GM21737 (cell line): ENCODE data around the gene HGFAC.

Experiments
- ATAC-seq: cut with Tn5 transposase; IDR thresholded peaks from one replicate; pipeline ENCODE4 v1.9.1; 2021; ENCODE audit warnings: mild to moderate bottlenecking, moderate library complexity; ENCODE audit not compliant: unreplicated experiment

The HGFAC gene

DNA sequence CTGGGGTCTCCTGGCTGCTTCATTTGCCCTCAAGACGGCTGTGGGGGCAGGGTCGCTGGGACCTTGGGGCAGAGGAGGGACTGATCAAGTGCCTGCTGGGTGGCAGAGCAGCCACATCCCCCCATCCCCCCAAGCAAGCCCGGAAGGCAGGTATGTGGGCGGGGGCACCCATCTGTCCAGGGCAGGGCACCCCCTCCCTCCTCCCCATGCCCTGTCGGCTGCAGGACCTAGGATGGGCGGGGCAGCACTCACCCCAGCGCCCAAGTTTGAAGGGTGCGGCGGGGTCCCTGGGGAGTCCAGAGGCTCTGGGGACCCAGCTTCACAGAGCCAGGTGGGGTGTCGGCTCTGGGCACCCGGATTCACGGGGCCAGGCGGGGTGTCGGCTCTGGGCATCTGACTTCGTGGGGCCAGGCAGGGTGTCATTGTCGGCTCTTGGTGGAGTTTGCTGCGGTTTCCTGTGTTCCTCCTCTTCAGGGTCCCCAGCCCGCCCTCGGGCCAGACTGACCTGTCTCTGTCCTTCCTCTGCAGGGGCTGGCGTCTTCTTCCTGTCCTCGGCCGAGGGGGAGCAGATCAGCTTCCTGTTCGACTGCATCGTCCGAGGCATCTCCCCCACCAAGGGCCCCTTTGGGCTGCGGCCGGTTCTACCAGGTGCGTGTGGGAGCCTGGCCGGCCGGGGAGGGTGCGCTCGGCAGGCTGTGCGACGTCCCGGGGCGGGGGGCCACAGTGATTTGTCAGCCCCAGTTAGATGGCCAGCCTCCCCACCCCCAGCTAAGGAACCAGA lies 43.4 kb downstream of the HGFAC start:
- no peak for ATAC-seq

DNA sequence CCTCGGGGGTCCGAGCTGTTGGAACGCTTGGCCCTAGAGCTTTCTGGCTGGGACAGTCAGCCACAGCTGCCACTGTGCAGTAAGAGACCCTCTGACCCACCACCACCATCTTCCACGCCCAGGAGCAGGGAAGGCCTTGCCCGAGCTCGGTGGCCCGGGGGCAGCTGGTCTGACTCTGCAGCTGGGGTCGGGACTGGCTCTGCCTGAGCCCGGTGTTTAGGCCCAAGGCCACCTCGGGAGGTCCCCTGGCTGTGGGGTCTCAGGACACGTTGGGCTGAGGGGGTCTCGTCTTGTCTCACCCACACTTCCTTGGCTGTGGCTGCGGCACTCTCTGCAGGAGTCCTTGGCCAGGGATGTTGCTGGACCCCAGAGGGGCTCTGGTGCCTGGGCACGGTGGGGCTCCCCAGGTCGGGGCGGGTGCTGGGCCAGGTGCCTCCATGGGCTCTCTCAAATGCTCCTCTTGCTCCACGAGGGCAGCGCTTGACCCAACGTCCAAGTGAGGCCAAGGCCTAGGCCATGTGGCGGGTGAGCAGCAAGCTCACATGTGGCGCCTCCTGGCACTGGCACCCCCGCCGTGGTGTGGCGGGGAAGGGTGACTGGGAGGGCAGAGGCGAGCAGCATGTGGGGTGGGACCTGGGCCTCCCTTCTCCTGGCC lies 44.2 kb downstream of the HGFAC start:
- ATAC-seq, result no peak

DNA sequence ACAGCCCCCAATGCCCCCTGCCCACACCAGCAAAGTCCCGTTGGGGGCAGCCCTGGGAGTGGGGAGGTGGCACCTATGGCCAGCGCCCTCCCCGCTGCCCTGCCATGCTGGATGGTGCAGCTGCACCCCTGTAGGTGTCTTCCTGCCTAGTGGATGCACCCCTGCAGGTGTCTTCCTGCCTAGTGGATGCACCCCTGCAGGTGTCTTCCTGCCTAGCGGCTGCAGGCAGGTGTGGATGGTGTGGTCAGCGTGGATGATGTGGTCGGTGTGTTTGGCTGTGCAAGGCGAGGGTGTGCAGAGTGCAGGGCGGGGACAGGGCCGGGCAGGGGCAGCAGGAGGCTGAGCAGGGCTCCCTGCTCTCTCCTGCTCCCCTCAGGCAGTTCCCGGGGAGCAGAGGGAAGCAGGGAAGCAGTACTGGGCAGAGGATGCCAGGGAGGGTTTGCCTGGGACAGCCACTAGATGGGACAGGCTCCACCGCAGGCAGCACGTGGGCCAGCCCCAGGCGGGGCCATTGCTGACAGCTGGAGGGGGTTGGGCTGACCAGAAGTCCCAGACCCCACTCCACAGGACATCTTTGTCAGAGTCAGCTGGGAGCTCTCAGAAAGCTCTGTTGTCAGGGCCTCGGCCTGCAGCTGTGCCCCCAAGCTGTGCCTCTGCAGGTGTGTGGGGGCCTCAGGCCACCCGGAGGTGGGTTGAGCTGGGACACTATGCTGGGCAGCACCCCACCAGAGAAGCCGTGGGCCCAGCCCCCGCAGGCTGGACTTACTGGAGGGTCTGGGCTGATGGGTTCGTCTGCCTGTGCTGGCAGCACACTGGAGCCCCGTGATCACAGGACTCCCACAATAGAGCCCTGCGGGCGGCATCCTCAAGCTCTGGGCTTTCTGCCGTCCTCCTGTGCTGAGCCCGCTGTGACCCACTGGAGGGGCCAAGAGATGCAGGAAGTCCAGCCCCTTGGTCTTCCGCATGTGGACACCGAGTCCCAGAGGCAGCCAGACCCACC lies 45.1 kb downstream of the HGFAC start:
- ATAC-seq, result no peak

DNA sequence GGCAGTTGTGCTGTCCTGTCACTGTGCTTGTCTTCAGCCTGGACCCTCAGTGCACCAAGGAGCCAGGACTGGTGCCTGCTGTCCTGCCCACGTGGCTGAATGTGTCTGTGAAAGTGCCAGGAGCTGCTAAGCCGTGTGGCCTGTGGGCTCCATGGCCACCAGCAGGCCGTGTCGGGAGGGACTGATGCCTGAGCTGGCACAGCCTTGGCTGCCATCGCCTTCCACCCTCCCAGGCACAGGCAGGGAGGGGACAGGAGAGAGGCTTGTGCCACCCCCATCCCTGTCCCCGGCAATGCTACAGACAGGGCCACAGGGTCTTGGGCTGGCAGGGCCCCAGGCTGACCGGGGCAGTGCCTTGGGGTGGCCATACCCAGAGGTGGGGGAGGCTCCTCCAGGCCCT lies 46.1 kb downstream of the HGFAC start:
- ATAC-seq, result no peak

DNA sequence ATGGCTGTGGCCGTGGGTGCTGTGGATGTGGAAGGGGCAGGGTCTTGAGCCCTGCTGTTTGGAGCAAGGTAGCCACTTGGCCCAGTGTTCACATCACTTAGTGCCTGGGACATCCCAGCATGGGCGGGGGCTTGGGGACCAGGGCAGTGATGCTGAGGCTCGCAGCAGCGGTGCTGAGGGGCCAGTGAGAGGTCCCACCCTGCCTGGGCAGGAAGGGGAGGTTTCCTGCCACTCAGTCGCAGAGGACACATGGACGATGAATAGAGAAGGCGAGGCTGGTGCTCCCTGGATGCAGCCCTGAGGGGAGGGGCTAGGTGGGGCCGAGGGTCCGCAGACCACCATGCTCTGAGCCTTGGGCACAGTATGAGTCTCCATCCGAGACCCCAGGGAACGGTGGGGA lies 47.1 kb downstream of the HGFAC start:
- ATAC-seq, result no peak

DNA sequence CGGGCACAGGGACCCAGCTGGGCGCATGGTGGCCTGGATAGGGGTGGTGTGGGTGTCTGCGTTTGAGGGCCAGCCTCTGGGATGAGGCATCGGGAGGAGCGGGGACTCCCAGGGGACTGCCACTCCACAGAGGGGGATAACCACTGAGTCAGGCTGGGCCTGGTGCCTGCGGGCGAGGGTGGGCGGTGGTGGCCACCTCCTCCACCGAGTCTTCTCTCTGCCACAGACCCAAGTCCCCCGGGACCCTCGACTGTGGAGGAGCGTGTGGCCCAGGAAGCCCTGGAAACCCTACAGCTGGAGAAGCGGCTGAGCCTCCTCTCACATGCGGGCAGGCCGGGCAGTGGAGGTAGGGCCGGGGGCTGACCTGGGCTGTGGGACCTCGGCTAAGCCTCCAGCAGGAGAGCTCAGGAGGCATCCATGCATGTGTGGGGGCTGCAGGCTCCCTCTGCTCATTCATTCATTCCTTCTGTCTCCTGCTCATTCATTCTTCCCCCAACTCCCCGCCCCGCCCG lies 47.7 kb downstream of the HGFAC start:
- ATAC-seq, result no peak

DNA sequence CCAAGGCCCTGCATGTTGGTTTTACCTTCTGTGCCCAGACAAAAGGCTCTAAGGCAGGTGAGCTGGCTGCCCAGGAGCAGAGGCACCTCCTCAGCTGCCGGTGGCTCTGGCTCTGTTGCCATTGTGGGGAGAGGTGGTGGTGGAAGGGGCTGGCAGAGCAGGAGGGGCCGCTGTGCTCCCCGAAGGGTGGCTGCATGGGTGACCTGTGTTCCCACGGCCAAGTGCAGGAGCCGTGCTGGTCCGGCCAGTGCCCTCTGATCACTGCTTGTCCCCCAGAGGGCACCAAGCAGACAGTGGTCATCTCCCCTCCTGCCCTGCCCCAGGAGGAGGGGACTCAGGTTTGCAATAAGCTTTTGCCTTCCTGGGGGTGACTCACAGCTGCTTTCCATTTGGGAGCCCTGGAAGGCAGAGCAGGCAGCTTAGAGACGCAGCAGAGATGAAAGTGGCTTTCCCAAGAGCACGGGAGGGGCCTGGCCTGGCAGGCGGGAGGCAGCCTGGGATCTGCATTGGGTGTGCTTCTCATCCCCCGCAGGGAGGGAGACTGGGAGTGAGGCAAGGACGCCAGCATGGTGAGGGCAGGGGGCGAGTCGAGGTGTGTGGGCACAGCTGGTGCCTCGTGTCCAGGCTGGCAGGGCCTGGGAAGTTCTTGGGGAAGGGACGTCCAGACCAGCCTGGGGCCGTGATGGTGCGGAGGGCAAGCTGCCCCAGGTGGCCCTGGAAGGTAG lies 50.1 kb downstream of the HGFAC start:
- ATAC-seq, result no peak

DNA sequence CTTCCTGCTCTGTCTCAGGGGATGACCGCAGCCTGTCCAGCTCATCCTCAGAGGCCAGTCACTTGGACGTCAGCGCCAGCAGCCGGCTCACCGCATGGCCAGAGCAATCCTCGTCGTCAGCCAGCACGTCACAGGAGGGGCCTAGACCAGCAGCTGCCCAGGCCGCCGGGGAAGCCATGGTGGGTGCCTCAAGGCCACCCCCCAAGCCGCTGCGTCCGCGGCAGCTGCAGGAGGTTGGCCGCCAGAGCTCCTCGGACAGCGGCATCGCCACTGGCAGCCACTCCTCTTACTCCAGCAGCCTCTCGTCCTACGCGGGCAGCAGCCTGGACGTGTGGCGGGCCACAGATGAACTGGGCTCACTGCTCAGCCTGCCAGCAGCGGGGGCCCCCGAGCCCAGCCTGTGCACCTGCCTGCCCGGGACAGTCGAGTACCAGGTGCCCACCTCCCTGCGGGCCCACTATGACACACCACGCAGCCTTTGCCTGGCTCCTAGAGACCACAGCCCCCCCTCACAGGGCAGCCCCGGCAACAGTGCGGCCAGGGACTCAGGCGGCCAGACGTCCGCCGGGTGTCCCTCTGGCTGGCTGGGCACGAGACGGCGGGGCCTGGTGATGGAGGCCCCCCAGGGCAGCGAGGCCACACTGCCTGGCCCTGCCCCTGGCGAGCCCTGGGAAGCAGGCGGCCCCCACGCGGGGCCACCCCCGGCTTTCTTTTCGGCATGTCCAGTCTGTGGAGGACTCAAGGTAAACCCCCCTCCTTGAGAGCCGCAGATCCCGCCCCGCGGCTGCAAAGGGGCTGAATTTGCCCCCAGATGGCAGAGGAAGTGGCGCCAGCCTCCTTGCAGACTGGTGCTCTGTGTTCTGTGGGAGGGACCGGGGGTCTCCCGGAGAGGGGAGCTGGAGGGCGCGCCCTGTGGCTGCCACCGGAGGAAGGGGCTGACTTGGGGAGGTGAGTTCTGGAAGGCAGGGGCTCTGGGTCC lies 51.3 kb downstream of the HGFAC start:
- no peak for ATAC-seq

DNA sequence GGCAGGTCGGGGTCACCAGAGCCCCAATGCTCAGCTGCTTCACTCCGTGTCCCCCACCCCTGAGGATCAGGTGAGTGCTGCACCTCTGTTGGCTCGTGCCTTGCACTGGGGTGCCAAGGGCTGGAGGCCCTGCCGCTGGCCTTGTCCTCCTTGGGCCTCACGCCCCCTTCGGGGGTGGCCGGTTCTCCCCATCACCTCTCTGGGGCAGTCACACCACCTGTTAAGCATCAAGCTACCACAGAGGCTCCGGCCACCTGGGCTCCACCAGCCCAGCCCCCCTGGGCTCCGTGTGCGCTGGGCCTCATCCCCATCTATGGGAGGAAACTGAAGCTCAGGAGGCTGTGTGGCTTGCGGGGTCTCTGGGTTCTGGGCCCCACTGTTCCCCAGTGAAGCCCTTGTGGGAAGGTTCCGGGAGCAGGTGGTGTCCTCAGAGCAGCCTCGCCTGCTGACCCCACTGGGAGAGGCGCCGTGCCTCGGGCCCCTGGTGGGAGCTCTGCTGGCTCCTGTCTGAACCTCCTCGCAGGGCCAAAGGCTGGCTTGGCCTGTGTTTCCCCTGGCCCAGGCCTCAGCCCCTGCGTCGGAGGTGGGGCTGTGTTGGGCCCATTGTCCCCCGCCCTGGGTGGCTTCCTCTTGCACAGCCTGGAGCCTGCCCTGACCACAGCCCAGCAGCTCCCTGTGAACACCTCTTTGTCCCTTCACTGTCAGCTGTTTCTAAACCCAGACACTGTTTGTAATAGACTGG lies 52.1 kb downstream of the HGFAC start:
- no peak for ATAC-seq

DNA sequence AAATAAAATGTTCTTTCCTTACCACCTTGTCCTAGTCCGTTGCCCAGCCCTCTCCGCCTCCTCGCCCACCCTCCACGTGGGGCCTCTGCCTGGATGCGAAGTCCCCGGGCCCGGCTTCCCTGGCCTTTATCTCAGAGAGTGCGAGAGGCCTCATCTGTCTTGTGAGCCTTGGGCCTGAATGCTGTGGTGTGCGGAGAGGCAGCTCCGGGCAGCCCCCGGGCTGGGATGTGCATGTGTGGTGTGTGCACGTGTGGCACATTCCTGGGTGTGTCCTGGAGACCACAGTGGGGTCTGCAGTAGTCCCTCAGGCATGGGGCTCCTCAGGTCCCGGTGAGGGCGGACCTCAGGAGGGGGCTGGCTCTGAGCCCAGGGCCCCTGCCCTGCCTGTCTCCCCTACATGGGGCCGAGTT lies 52.7 kb downstream of the HGFAC start:
- no peak for ATAC-seq

DNA sequence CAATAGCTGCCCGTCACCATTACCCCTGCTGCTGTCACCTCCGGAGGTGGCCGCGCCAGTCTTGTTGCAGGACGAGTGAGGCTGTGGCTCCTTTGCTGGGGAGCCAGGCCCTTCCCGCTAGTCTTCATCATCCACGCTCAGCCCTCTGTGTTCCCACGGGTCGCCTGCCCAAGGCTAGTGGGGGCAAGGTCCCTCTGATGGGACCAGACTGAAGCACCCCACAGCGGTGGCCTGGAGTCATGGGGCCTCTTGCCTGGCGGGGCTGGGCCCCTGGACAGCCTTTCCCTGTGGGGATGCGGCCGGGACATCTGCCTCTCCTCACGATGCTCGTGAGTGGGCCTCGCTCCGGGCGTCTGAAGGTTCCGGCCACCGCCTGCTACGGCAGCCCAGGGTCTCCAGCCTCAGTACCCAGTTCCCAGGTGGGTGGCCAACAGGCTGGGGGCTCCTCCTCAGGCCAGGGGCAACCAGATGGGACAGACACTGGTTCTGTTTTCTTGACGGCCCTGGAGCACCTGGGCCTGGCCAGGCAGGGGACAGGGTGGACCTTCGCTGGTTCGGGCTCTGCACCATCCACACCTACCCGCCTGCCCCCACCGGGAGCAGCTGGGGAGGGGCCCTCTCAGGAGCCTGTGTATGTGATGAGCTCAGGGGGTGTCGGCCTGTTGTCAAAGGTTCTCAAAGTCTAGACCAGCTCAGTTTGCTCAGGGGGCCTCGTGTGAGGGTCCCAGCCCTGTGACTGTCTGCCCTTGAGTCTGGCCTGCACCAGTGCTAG lies 53.6 kb downstream of the HGFAC start:
- no peak for ATAC-seq

DNA sequence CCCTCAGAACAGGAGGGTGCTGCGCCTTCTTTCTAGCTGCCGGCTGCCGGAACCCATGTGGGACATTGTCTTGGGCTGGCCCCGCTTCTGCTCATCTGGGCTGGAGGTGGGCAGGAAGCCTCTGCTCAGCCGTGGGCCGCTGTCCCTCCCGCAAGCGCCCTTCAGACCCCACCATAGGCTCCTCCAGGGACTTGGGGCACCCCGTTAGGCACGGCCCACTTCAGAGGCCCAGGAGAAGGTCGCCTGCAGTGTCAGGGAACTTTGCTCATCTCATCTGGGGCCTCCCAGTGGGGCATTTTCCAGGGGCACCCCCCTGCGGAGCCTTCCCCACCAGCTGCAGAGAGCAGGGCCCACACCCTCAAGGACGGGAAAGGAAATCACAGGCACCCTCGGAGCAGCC lies 54.3 kb downstream of the HGFAC start:
- ATAC-seq, result no peak

DNA sequence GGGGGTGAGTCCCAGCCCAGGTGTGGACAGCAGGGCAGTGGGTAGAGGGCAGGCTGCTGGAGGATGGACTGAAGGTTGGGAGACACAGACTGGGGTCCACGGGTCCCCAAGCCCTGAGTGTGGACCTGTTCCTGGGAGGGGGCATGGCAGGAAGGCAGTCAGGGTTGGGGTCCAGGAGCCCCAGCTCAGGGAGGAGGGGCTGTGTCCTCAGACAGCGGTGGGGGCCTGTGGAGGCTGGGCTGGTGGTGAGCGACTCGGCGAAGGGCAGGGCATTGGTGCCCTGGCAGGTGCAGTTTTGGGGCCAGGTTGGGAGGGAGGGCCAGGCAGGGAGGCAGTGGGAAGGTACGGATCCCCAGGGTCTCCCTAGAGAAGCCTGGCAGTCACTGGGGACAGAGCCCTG lies 55.3 kb downstream of the HGFAC start:
- ATAC-seq, result no peak

DNA sequence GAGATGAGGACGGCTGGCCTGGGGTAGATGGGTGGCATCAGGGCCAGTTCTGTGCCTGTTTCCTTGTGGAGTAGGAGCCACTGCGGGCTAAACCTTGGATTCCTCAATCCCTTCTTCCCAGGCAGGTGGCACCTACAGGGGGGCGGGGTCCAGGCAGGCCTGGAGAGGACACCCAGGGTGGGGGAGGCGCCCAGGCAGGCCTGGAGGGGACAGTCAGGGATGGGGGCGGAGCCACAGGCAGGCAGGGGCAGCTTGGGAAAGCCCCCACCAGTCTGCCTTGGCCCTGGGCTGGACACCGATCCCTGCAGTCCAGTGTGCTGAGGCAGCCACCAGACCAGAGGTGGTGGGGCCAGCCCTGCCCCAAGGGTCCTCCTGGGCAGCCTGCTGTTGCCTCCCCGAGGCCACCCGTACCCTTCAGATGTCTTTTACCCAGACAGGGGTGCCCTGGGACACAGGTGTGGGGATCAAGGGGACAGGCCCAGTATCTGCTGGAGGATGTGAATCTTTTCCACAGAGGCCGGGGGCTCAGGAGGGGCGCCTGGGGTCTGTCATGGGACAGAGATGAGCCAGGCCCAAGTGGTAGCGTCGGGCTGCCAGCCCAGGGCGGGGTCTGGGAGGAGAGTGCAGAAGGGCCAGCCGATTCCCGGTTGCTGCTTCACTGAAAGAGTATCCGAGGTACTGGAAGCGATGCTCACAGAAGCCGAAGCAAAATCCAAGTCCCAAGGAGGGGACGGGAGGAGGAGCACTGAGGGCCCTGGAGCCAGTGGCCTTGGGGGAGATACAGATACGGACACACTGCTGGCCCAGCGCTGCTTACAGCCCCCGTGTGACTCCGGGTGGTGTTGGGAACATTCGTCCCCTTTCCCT lies 56.0 kb downstream of the HGFAC start:
- no peak for ATAC-seq

DNA sequence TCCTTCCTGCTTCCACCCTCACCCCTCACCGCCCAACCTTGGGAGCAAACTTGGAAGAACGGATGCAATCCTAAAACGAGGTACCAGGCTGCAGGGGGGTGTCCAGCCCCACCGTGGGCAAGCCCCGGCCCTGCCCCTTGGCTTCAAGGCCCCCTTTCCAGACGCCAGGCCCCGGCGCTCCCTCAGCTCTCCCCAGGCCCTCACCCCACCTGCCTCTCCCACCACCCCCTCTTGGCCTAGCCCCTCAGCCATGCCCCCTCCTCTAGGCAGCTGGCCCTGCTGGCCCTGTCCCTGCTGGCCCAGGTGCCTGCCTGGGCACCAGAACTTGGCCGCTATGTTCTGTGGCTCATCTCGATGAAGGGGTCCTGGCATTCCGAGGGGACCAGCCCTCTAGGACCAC lies 56.6 kb downstream of the HGFAC start:
- no peak for ATAC-seq
